Suprapubic skin (tissue), 4 donors: ENCODE data around the gene AGPS. TPM values are rescaled to one million over a fixed set of nuclear protein-coding genes. Genes with fewer than 3 reads are reported as not detected.
"Not testable (repeated sequence)": the region's sequence is repeated elsewhere in the genome, so short reads cannot be mapped to it uniquely, and the experiment has no call there.

Source experiments
- DNase-seq, 2 donors: peaks; one replicate each; pipeline ENCODE4 v3.0.0-alpha.2; 2019; ENCODE audit warnings: low spot score in 2 of 2
- H3K27ac ChIP-seq: fragments of 200-600 bp; sonication (generic); one replicate; pipeline ENCODE4 v1.5.1; 2019
- H3K27me3 ChIP-seq: fragments of 200-600 bp; sonication (generic); one replicate; pipeline ENCODE4 v1.5.1; 2019
- H3K36me3 ChIP-seq: fragments of 200-600 bp; sonication (generic); one replicate; pipeline ENCODE4 v1.5.1; 2019
- H3K4me1 ChIP-seq: fragments of 200-600 bp; sonication (generic); one replicate; pipeline ENCODE4 v1.5.1; 2019
- H3K4me3 ChIP-seq: fragments of 200-600 bp; sonication (generic); one replicate; pipeline ENCODE4 v1.5.1; 2019; ENCODE audit warnings: mild to moderate bottlenecking
- H3K9me3 ChIP-seq: fragments of 200-600 bp; sonication (generic); one replicate; pipeline ENCODE4 v1.5.1; 2019
- CTCF ChIP-seq, 2 donors: fragments of 200-600 bp in 1 of 2; fragments of 450-650 bp in 1 of 2; sonication (generic) in 1 of 2; IDR thresholded peaks; one replicate each; pipeline ENCODE4 v1.5.1; 2016 to 2019; ENCODE audit warnings: antibody characterized with exemption in 2 of 2, mild to moderate bottlenecking in 1 of 2, moderate library complexity in 1 of 2
- EP300 ChIP-seq: sonication (generic); formaldehyde crosslinking; IDR thresholded peaks from one replicate; pipeline ENCODE4 v1.6.1; 2017; ENCODE audit warnings: antibody characterized with exemption
- POLR2A ChIP-seq, 2 donors: fragments of 450-650 bp; IDR thresholded peaks; one replicate each; pipeline ENCODE4 v1.6.1; 2017; ENCODE audit warnings: antibody characterized with exemption in 2 of 2, mild to moderate bottlenecking in 2 of 2, moderate library complexity in 2 of 2
- POLR2AphosphoS5 ChIP-seq, 3 donors: sonication (generic); formaldehyde crosslinking; IDR thresholded peaks; one replicate each; pipeline ENCODE4 v1.6.1; 2017; ENCODE audit warnings: antibody characterized with exemption in 3 of 3
- WGBS: methylation state at CpG from one replicate; pipeline ENCODE4 v1.1.5; 2018; 5-methylcytosine and 5-hydroxymethylcytosine counted together
- total RNA-seq, 4 donors: library from RNA; depleted of rRNA; stranded (reverse); fragments of >200 nt; gene quantifications; one replicate each; pipeline ENCODE4 v1.1.0, GENCODE V29; 2016

AGPS gene
- total RNA-seq, 4 donors from 2014 or later = 10.9 to 19.4 (median 13.9) TPM

- H3K27ac ChIP-seq = no peak overlapping the region
- no peaks in the 10 kb centered on the region for H3K9me3 ChIP-seq
- H3K27me3 ChIP-seq = no peaks in the 10 kb centered on the region
- TF ChIP-seq POLR2AphosphoS5 (IDR thresholded peaks at IDR 0.05) = no peak
- no peak for TF ChIP-seq EP300
- no peak for TF ChIP-seq CTCF (IDR thresholded peaks at IDR 0.05)
- TF ChIP-seq POLR2A (IDR thresholded peaks at IDR 0.05) = no peak
- H3K4me1 ChIP-seq = peaks cover 15% of the 10 kb centered on the region
- DNase-seq = no peak
- H3K36me3 ChIP-seq = no peaks in the 10 kb centered on the region
- WGBS = 63% methylated on average over 6 of the region's 7 CpGs
- H3K4me3 ChIP-seq = no peak overlapping the region
These were observed 44.4 kb upstream of the AGPS start for GRCh38 chr2:177348118-177348654.

GRCh38 chr2:177348733-177349693 lies 43.6 kb upstream of the AGPS start:
- Histone ChIP-seq H3K27me3 (no peaks in the 10 kb centered on the region), H3K9me3 (no peaks in the 10 kb centered on the region), H3K4me3 (no peak overlapping the region), H3K36me3 (no peaks in the 10 kb centered on the region), H3K4me1 (peaks cover 18% of the 10 kb centered on the region), H3K27ac (no peak overlapping the region)
- 91% methylated on average over 3 of the region's 3 CpGs for WGBS
- no peak for DNase-seq
- TF ChIP-seq EP300 (no peak), CTCF (IDR thresholded peaks at IDR 0.05) (no peak), POLR2A (IDR thresholded peaks at IDR 0.05) (no peak), POLR2AphosphoS5 (IDR thresholded peaks at IDR 0.05) (no peak)

GRCh38 chr2:177350624-177351023 lies 41.9 kb upstream of the AGPS start:
- DNase-seq, H3K36me3 ChIP-seq, H3K9me3 ChIP-seq, H3K4me3 ChIP-seq, H3K27ac ChIP-seq, H3K27me3 ChIP-seq: not testable (repeated sequence)
- 64% methylated on average over 1 of the region's 1 CpG for WGBS
- peaks cover 18% of the 10 kb centered on the region for H3K4me1 ChIP-seq

- H3K4me1 ChIP-seq = peaks cover 18% of the 10 kb centered on the region
- H3K27me3 ChIP-seq, H3K9me3 ChIP-seq, H3K4me3 ChIP-seq, H3K36me3 ChIP-seq, H3K27ac ChIP-seq, DNase-seq: not testable (repeated sequence)
- WGBS = 88% methylated on average over 1 of the region's 1 CpG
These were observed 41.5 kb upstream of the AGPS start for GRCh38 chr2:177351121-177351520.

GRCh38 chr2:177352441-177353186 lies 40.0 kb upstream of the AGPS start:
- 35% methylated on average over 4 of the region's 4 CpGs for whole genome bisulfite sequencing
- peak overlapping the region; percentile 26 for H3K27ac ChIP-seq
- DNase-seq = no peak

GRCh38 chr2:177353187-177353478 lies 39.4 kb upstream of the AGPS start:
- Histone ChIP-seq H3K4me3 (no peak overlapping the region), H3K27ac (peak overlapping the region; percentile 26), H3K27me3 (no peaks in the 10 kb centered on the region), H3K36me3 (no peaks in the 10 kb centered on the region), H3K4me1 (peaks cover 18% of the 10 kb centered on the region), H3K9me3 (no peaks in the 10 kb centered on the region)
- TF ChIP-seq EP300 (no peak), POLR2A (IDR thresholded peaks at IDR 0.05) (no peak), CTCF (IDR thresholded peaks at IDR 0.05) (no peak), POLR2AphosphoS5 (IDR thresholded peaks at IDR 0.05) (no peak)
- no peak for DNase-seq
- 44% methylated on average over 2 of the region's 2 CpGs for WGBS

More at GRCh38 chr2:177352441-177353186, 40.0 kb upstream of the AGPS start:
- Histone ChIP-seq H3K27me3 (no peaks in the 10 kb centered on the region), H3K4me1 (peaks cover 18% of the 10 kb centered on the region), H3K36me3 (no peaks in the 10 kb centered on the region), H3K4me3 (no peak overlapping the region), H3K9me3 (no peaks in the 10 kb centered on the region)
- TF ChIP-seq POLR2AphosphoS5 (IDR thresholded peaks at IDR 0.05) (no peak), POLR2A (IDR thresholded peaks at IDR 0.05) (no peak)

- not testable (repeated sequence) for H3K4me3 ChIP-seq, DNase-seq, H3K27ac ChIP-seq, H3K9me3 ChIP-seq, H3K27me3 ChIP-seq, H3K36me3 ChIP-seq
- WGBS = 94% methylated on average over 3 of the region's 3 CpGs
- peaks cover 18% of the 10 kb centered on the region for H3K4me1 ChIP-seq
These were observed 38.0 kb upstream of the AGPS start for GRCh38 chr2:177354541-177354940.
